Vagina (tissue), 2 donors: ENCODE measurements around the gene PNPO.

ENCODE experiments used
- CTCF ChIP-seq, 3 experiments: fragments of 450-650 bp in 2 of 3; fragments of 200-600 bp in 1 of 3; sonication (generic) in 1 of 3; IDR thresholded peaks; one replicate each; pipeline ENCODE4 v1.5.1; 2017 to 2019; ENCODE audit warnings: antibody characterized with exemption in 3 of 3, mild to moderate bottlenecking in 2 of 3, moderate library complexity in 2 of 3
- POLR2A ChIP-seq, 2 donors: fragments of 450-650 bp; IDR thresholded peaks; one replicate each; pipeline ENCODE4 v1.6.1; 2017; ENCODE audit warnings: antibody characterized with exemption in 2 of 2, mild to moderate bottlenecking in 2 of 2, moderate library complexity in 2 of 2
- POLR2AphosphoS5 ChIP-seq, 2 donors: sonication (generic); formaldehyde crosslinking; IDR thresholded peaks; one replicate each; pipeline ENCODE4 v1.9.0; 2017; ENCODE audit warnings: antibody characterized with exemption in 2 of 2, mild to moderate bottlenecking in 2 of 2, low read depth in 1 of 2; ENCODE audit not compliant: insufficient read depth in 1 of 2

- TF ChIP-seq CTCF (IDR thresholded peaks at IDR 0.05) (no peak), POLR2AphosphoS5 (IDR thresholded peaks at IDR 0.05; ENCODE audit: insufficient read depth in 1 of 2, low read depth in 1 of 2) (no peak), POLR2A (IDR thresholded peaks at IDR 0.05) (no peak)
These were observed 53.4 kb downstream of the PNPO start for GRCh38 chr17:47994724-47995123.
